A549 (cell line): ENCODE measurements around the gene DLX5.

ENCODE experiments used
- EHMT2 ChIP-seq: fragments of 200-600 bp; sonication (generic); IDR thresholded peaks from 2 replicates; pipeline ENCODE4 v1.6.1; 2016; ENCODE audit warnings: antibody characterized with exemption, low read depth, mild to moderate bottlenecking, moderate library complexity
- JUNB ChIP-seq: fragments of >200 bp; sonication (Bioruptor Twin); formaldehyde crosslinking; IDR thresholded peaks from 2 replicates; pipeline ENCODE4 v1.6.1; 2016
- MAX ChIP-seq: IDR thresholded peaks from 2 replicates; pipeline ENCODE4 v1.6.1; 2012
- POLR2A ChIP-seq: IDR thresholded peaks from 2 replicates; pipeline ENCODE4 v1.6.1; 2012; ENCODE audit warnings: mild to moderate bottlenecking, low read length
- RFX5 ChIP-seq: fragments of 450-650 bp; IDR thresholded peaks from 2 replicates; pipeline ENCODE4 v1.7.1; 2014; ENCODE audit warnings: antibody characterized with exemption, mild to moderate bottlenecking, moderate library complexity
- SMC3 ChIP-seq: fragments of >200 bp; sonication (Bioruptor Twin); formaldehyde crosslinking; IDR thresholded peaks from 3 replicates; pipeline ENCODE4 v1.6.1; 2018; ENCODE audit warnings: inconsistent platforms
- TF ChIP-seq, protein P1 (sequence below): fragments of >200 bp; sonication (Bioruptor Twin); formaldehyde crosslinking; IDR thresholded peaks from 3 replicates; pipeline ENCODE4 v1.5.1; 2016

GRCh38 chr7:97027427-97028234, 3.0 kb upstream of the DLX5 start:
- no peak for TF ChIP-seq RFX5
- TF ChIP-seq, protein P1, sequence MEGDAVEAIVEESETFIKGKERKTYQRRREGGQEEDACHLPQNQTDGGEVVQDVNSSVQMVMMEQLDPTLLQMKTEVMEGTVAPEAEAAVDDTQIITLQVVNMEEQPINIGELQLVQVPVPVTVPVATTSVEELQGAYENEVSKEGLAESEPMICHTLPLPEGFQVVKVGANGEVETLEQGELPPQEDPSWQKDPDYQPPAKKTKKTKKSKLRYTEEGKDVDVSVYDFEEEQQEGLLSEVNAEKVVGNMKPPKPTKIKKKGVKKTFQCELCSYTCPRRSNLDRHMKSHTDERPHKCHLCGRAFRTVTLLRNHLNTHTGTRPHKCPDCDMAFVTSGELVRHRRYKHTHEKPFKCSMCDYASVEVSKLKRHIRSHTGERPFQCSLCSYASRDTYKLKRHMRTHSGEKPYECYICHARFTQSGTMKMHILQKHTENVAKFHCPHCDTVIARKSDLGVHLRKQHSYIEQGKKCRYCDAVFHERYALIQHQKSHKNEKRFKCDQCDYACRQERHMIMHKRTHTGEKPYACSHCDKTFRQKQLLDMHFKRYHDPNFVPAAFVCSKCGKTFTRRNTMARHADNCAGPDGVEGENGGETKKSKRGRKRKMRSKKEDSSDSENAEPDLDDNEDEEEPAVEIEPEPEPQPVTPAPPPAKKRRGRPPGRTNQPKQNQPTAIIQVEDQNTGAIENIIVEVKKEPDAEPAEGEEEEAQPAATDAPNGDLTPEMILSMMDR: peak; percentile 84
- TF ChIP-seq POLR2A: no peak
- peak; percentile 90 for TF ChIP-seq SMC3
- no peak for TF ChIP-seq MAX
- TF ChIP-seq JUNB: no peak
- no peak for TF ChIP-seq EHMT2
